Ovary (tissue), 3 donors: ENCODE results near the gene REV3L.

Experiments
- EP300 ChIP-seq: sonication (generic); formaldehyde crosslinking; IDR thresholded peaks from one replicate; pipeline ENCODE4 v1.6.1; 2017; ENCODE audit warnings: antibody characterized with exemption
- POLR2A ChIP-seq: fragments of 450-650 bp; IDR thresholded peaks from one replicate; pipeline ENCODE4 v1.6.1; 2017; ENCODE audit warnings: antibody characterized with exemption, mild to moderate bottlenecking, moderate library complexity
- TF ChIP-seq, protein P1 (sequence below), 3 donors: fragments of 450-650 bp in 2 of 3; fragments of 200-600 bp in 1 of 3; IDR thresholded peaks; one replicate each; pipeline versions ENCODE4 v1.5.1 to v1.8.0; 2016 to 2022; ENCODE audit warnings: antibody characterized with exemption in 3 of 3, mild to moderate bottlenecking in 1 of 3
- donor health status: DM: no; HTN: no; CAD: no.

DNA sequence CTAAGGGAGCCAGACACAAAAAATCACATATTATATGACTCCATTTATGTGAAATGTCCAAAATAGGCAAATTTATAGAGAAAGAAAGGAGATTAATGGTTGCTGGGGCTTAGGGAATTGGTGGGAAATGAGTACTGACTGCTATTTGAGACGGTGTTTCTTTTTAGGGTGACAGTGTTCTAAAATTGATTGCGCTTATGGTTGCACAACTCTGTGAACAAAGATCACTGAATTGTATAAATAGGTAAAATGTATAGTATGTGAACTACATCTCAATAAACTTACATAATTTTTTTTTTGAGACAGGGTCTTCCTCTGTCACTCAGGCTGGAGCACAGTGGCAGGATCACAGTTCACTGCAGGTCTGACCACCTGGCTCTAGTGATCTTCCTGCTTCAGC is 45.4 kb downstream of the REV3L start:
- TF ChIP-seq, protein P1, sequence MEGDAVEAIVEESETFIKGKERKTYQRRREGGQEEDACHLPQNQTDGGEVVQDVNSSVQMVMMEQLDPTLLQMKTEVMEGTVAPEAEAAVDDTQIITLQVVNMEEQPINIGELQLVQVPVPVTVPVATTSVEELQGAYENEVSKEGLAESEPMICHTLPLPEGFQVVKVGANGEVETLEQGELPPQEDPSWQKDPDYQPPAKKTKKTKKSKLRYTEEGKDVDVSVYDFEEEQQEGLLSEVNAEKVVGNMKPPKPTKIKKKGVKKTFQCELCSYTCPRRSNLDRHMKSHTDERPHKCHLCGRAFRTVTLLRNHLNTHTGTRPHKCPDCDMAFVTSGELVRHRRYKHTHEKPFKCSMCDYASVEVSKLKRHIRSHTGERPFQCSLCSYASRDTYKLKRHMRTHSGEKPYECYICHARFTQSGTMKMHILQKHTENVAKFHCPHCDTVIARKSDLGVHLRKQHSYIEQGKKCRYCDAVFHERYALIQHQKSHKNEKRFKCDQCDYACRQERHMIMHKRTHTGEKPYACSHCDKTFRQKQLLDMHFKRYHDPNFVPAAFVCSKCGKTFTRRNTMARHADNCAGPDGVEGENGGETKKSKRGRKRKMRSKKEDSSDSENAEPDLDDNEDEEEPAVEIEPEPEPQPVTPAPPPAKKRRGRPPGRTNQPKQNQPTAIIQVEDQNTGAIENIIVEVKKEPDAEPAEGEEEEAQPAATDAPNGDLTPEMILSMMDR (IDR thresholded peaks at IDR 0.05): no peak
- no peak for TF ChIP-seq EP300
- TF ChIP-seq POLR2A: no peak
